Fibroblast of mammary gland (primary cell): Measurements from ENCODE around the gene PPP1R9B.

Experiments
- DNase-seq: peaks from one replicate; pipeline ENCODE4 v3.0.0-alpha.2; 2010; ENCODE audit warnings: low read depth
- H3K4me3 ChIP-seq: 2 replicates; pipeline ENCODE4 v1.5.1; 2011; ENCODE audit warnings: low read depth, mild to moderate bottlenecking, low read length, moderate library complexity; ENCODE audit not compliant: control insufficient read depth
- TF ChIP-seq, protein P1 (sequence below): conservative IDR thresholded peaks from 2 replicates; pipeline ENCODE4 v1.5.1; 2011; ENCODE audit warnings: low read depth, low read length, inconsistent platforms; ENCODE audit not compliant: control insufficient read depth, insufficient read depth

Gene PPP1R9B

DNA sequence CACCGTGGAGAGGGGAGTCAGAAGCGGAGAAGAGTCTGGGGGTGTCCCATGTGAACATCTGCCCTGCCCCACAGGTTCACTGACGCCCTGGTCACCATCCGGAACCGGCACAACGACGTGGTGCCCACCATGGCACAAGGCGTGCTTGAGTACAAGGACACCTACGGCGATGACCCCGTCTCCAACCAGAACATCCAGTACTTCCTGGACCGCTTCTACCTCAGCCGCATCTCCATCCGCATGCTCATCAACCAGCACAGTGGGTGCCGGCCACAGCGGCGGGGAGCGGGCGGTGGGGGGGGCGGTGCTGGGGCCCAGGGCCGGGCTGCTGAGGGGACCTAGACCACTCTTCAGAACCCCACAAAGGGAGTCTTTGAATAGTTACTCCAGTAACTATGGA lies 44.7 kb downstream of the PPP1R9B start:
- H3K4me3 ChIP-seq = no peak overlapping the region
- no peak for DNase-seq
- TF ChIP-seq, protein P1, sequence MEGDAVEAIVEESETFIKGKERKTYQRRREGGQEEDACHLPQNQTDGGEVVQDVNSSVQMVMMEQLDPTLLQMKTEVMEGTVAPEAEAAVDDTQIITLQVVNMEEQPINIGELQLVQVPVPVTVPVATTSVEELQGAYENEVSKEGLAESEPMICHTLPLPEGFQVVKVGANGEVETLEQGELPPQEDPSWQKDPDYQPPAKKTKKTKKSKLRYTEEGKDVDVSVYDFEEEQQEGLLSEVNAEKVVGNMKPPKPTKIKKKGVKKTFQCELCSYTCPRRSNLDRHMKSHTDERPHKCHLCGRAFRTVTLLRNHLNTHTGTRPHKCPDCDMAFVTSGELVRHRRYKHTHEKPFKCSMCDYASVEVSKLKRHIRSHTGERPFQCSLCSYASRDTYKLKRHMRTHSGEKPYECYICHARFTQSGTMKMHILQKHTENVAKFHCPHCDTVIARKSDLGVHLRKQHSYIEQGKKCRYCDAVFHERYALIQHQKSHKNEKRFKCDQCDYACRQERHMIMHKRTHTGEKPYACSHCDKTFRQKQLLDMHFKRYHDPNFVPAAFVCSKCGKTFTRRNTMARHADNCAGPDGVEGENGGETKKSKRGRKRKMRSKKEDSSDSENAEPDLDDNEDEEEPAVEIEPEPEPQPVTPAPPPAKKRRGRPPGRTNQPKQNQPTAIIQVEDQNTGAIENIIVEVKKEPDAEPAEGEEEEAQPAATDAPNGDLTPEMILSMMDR = no peak

DNA sequence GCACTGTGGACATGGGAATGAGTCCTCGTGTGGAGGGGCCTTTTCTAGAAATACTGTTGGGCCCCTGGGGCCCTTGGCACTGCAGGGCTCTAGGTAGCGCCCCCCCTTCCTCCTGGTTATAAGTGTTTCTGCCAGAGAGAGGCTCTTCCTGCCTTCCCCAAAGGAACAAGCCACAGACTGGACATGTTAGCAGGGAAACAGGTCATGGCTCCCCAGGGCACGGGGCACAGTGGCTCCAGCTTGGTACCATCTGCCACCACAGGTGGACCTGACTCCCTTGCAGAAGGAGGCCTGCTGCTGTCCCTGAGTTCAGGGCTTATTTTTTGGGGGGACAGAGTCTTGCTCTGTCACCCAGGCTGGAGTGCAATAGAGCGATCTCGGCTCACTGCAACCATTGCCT lies 46.5 kb downstream of the PPP1R9B start:
- no peak overlapping the region for H3K4me3 ChIP-seq
- TF ChIP-seq, protein P1 = no peak
- no peak for DNase-seq

DNA sequence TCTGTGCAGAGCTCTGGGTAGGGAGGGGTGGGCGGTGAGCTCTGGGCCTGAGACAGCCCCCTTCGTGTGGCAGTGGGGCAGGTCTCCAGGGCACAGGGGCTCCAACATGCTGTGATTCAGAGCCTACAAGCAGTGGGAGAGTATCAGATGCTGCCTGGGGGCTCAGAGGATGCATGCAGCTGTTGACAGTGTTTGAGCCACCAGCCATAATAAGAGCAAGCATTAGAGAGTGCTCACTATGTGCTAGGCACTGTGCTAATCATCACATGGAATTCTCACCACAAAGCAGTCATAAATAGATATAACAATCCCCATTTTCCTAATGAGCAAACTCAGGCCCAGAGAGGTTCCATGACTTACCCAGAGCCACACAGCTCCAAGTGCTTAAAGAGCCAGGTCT lies 47.2 kb downstream of the PPP1R9B start:
- no peak overlapping the region for H3K4me3 ChIP-seq
- TF ChIP-seq, protein P1 = no peak
- no peak for DNase-seq

DNA sequence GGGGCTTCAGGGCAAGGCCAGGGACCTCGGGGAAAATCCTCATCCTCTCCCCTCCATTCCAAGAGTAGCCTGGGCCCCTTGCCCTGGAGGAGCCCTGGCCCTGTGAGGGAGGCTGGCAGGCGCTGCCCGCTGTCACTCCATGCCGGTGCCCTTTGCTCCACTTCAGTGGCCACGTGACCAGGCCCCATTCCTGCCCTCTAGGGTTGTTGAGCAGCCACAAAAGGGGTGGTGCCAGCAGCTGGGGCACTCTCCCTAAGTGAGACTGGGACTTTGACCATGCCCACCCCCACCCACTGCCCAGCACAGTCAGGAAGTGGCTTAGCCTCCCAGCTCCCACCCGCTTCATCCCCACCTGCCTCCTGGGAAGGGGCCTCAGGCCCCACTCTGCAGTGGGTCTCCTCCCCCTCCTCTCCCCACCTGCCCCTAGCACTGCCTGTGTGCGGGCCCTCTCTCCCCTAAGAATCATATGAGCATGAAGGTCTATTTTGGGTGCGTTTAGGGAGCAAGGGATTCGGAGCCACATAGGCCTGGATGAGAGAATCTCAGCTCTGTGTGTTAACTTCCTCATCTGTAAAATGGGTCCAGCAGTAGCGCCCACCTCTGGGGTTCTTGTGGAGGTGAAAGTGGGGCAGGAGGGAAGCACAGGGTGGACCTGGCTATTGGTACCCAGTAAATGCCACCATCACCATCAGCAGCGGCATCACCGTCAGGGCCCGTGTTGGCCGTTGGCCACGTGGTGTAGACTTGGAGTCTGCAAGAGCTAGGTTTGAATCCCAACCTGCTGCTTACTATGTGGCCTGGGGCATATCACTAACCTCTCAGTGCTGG lies 48.1 kb downstream of the PPP1R9B start:
- no peak overlapping the region for H3K4me3 ChIP-seq
- TF ChIP-seq, protein P1 = no peak
- no peak for DNase-seq

- DNase-seq = no peak
- H3K4me3 ChIP-seq = no peak overlapping the region
- TF ChIP-seq, protein P1 = no peak
These were observed 48.9 kb downstream of the PPP1R9B start for GRCh38 chr17:50101346-50102163.

DNA sequence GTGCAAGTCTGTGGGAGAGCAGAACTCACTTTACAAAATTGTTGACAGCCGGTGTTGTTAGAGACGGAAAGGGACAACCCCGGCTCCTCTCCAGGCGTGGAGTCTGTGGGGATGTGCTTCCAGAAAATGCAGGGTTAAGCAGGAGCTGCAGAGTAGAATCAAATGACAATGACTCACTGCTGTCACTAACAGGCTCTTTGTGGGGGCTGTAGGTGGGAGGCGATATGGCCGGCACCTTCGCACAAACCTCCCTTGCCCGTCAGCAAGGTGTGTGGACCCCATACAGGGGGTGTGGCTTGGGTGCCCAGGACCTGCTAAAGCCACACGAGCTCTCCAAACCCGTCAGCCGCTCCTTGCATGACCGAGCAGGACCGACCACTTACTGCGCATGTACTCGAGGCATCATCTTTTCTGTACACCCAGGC lies 49.5 kb downstream of the PPP1R9B start:
- no peak for DNase-seq
- TF ChIP-seq, protein P1 = no peak
- no peak overlapping the region for H3K4me3 ChIP-seq
